Daoy (cell line): Measurements from ENCODE around the gene HPN. TPM values are rescaled to one million over a fixed set of nuclear protein-coding genes. Genes with fewer than 3 reads are reported as not detected.
"Not testable (repeated sequence)": the region's sequence is repeated elsewhere in the genome, so short reads cannot be mapped to it uniquely, and the experiment has no call there.

Source experiments
- DNase-seq: peaks from one replicate; pipeline ENCODE4 v3.0.0-alpha.2; 2015; ENCODE audit warnings: low read depth
- total RNA-seq: library from RNA; depleted of rRNA; stranded (reverse); fragments of >200 nt; shearing (Covaris generic); gene quantifications from 2 replicates; pipeline ENCODE4 v1.2.3, GENCODE V29; 2014

HPN gene
- total RNA-seq, 1 experiment from 2014 or later = not detected

DNA sequence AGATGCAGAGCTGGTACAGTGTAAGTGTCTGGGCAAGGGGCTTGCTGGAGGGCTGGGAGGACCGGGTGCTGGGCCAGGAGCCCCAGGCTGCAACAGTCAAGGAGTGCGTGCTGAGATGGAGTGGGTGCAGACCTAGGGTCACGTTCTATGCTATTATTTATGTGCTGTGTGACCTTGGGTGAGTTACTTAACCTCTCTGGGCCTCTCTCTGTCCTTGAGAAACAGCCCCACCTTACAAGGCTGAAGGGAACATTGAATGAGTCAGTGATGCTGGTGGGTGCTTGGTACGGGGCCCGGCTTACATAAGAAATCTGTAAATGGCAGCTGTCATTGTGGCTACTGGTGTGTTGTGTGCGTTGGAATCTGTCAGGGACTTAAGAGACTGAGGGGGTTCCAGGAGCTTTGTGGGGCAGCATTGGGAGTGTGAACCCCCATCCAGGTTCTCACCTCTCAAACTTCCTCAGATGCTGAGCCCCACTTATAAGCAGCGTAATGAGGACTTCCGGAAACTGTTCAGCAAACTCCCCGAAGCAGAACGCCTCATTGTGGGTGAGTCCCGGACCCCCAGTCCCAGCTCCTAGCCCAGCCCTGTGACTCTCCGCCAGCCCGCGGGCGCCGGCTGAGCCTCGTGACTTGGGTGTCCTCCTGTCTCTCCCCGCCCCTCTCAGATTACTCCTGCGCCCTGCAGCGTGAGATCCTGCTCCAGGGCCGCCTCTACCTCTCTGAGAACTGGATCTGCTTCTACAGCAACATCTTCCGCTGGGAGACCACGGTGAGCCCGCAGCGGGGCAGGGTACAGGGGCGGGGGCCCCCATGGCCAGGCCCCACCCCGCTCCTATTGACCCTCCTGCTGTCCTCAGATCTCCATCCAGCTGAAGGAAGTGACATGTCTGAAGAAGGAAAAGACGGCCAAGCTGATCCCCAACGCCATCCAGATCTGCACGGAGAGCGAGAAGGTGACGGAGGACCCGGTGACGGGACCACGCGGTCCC, 31.8 kb upstream of the HPN start:
- no peak for DNase-seq

GRCh38 chr19:35011091-35011689, 30.3 kb upstream of the HPN start:
- DNase-seq = no peak

DNA sequence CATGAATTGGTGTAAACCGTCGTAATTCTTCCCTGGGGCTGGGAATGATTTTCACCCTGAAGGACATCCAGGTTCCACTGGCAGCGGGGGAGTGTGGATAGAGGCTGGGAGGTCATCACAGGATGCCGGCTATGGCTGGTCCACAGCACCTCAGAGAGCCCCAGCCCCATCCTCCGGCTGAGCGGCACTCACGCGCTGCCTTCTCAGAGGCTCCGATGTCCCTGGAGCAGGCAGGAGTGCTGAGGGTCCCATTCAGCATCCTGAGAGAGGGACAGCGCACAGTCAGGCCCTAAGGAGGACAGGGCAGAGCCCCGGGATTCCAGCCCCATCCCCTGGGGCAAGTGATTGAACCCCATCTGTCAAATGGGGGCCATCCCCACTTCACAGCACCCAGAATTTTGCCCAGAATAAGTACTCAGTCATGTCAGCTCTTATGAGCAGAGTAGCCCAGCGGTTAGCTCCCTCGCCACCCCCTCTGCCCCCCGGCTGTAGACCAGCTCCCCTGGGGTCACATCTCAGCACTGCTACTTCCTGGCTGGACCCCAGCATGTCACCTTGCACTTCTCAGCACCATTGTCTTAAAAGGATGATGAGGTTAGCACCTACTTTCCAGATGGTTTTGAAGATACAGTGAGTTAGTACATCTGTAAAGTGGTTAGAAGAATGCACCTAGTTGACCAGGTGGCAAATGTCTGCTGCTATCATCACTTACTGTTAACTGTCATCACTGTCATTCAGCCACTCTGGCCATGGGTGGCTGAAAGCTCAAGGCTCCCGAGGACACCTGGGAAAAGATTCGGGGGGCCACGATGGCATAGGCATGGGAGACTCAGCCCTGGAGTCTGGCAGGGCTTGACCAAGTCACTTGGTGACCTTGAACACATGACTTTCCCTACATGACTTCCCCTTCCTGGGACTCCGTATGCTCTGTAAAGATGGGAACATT, 29.5 kb upstream of the HPN start:
- no peak for DNase-seq

DNA sequence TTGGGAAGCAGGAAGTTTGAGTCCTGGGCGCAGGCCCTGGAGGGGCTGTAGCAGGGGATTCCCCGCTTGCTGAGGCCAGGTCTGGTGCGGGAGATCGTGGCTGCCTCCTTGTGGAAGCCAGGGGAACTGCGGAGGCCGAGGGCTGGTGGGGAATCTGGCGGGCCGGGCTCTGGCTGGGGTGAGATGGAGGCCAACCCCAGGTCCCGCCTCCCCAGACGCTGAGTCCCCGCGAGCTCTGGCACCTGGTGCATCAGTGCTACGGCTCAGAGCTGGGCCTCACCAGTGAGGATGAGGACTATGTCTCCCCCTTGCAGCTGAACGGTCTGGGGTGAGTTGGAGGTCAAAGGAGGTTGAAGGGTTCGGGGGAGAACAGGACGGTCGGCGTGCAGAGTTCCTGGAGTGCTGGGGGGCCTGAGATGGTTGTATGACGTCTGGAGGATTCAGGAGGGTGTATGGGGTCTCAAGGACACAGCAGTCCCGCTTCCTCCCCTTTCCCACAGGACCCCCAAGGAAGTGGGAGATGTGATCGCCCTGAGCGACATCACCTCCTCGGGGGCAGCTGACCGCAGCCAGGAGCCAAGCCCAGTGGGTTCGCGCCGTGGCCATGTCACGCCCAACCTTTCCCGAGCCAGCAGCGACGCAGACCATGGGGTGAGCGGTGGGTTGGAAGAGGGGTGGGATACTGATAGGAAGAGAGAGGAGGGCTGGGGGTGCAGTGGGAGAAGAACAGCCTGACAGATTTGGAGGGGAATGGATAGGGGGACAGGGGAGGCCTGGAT, 28.3 kb upstream of the HPN start:
- DNase-seq = peak; percentile 73

- no peak for DNase-seq
These were observed 27.4 kb upstream of the HPN start for GRCh38 chr19:35013820-35014754.

DNA sequence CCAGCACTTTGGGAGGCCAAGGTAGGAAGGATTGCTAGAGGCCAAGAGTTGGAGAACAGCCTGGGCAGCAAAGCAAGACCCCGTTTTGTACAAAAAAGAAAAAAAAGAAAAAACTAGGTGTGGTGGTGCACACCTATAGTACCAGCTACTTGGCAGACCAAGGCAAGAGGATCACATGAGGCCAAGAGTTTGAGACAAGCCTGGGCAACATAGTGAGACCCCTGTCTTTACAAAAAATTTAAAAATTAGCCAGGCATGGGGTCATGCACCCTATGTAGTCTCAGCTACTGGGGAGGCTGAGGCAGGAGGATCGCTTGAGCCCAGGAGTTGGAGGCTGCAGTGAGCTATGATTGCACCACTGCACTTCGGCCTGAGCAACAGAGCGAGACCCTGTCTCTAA, 26.7 kb upstream of the HPN start:
- not testable (repeated sequence) for DNase-seq

GRCh38 chr19:35015270-35015953, 26.1 kb upstream of the HPN start:
- peak; percentile 41 for DNase-seq

DNA sequence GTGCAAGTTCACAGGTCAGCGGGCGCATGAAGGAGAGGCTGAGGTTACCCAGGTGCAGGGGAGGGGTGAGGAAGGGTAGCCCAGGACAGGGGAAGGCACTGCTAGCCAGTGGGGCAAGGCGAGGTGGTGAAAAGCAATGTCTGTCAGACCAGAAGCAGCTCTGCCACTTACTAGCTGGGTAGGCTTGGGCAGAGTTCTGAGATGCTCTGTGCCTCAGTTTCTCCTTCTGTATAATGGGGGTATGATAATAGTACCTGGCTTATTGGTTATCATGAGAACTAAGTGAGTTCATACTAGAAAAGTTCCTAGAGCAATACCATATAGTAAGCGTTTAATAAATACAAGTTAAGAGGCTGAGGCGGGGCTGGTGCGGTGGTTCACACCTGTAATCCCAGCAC, 25.6 kb upstream of the HPN start:
- DNase-seq = no peak

DNA sequence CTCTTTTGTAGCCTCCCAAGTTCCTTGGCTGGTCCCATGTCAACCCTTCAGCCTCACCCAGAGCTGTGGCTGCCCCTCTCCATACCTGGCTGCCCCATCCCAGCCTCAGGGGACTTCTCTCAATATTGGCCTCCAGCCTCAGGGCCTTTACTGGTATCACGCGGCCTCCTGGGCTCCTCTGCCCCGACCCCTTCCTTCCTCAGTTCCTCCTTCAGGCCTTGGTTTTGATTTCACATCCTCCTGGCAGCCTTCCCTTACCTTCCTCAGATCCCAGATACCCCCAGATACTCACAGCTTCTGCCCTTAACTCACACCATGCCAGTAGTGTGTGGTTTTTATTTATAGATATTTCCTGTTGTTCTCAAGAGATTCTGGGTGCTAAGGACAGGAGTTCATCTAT, 24.0 kb upstream of the HPN start:
- DNase-seq = no peak

DNA sequence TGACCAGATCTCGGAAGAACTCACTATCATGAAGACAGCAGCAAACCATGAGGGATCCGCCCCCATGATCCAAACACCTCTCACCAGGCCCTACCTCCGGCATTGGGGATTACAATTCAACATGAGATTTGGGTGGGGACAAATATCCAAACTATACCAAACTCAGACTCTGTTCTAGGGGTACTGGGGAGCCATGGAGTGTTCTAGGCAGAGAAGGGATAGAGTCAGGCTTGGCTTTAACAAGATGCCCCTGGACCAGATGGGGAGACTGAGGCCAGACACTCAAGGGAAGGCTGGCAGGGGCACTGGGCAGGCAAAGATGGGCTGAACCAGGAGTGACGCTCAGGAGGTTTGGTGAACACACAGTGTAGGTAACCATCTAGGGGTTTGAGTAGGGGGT, 23.1 kb upstream of the HPN start:
- DNase-seq = no peak

- DNase-seq = no peak
These were observed 22.4 kb upstream of the HPN start for GRCh38 chr19:35019144-35019543.

- DNase-seq = no peak
These were observed 20.5 kb upstream of the HPN start for GRCh38 chr19:35021016-35021415.

GRCh38 chr19:35021596-35021995, 19.9 kb upstream of the HPN start:
- DNase-seq = no peak

DNA sequence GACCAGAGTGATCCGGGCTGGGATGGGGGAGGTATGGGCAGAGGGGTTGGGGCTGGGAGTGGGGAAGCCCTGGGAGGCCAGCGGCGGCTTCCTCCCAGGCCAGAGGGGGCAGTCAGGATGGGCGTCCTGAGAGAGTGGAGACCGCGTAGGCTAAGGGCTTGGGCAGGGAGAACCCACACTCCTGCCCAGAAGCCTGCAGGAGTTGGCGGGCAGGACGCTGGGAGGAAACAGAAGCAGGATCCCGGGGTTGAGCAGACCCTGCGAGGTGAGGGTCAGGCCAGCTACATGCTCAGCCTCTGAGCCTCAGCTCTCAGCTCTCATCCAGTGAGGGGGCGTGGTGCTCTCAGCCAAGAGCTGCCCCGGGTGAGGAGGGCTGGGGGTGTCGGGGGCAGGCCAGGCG, 19.1 kb upstream of the HPN start:
- DNase-seq = no peak

- DNase-seq = no peak
These were observed 18.1 kb upstream of the HPN start for GRCh38 chr19:35023428-35023827.

DNA sequence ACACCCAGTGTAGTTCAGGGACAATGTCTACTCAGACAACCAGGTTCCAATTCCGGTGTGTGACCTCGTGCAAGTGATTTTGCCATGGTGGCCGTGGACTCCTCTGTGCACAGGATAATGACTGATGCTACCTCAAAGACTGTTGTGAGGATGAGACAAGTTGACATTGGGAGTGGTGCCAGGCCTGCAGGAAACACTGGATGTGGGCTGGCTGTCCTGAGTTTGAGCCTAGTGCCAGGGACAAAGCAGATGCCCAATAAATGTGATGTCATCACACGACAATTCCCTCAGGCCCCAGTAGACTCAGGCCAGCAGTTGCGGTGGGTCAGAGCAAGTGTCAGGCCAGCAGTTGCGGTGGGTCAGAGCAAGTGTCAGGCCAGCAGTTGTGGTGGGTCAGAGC, 17.4 kb upstream of the HPN start:
- DNase-seq = no peak

DNA sequence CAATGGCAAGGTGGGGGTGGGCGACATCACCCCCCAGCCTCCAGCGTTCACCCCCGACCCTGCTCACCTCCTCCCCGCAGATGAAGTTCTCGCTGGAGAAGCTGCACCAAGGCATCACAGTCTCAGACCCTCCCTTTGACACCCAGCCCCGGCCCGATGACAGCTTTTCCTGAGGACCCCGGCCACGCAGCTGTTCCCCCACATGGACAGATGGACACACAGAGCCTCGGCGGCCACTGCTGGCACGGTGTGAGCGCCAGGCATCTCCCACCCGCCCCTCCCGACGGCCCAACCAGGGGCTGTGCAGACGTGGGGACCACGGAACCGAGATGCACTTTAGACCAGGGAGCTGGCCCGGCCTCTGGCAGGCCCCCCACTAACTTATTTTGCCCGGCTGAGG, 15.6 kb upstream of the HPN start:
- DNase-seq = no peak

DNA sequence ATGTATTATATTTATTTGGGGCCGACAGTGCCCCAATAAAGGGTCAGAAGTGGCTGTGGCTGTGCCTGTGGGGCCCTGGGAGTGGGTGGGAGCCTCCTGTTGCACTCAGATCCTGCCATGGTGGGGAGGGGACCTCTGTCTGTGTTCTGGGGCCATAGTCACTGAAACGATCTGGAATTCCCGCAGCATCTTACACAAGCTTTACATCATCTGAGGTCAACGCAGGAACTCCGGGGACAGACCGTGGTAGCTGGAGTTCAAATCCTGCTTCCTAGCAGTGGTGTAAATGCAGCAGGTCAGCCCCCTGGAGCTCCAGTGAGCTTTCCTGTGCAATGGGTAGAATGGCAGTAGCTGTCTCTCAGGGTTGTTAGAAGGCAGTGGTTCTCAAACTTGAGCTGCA, 15.1 kb upstream of the HPN start:
- DNase-seq = no peak

DNA sequence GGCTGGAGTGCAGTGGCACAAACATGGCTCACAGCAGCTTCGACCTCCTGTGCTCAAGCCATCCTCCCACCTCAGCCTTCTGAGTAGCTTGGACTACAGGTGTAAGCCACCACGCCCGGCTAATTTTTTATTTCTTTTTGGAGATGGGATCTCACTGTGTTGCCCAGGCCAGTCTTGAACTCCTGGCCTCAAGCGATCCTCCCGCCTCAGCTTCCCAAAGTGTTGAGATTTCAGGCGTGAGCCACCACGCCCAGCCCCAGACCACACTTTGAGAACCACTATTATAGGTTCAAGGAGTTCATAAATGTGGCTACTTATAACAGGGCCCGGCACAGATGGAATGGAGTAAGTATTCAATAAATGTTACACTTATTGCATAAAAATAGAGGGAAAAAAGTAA, 14.5 kb upstream of the HPN start:
- no peak for DNase-seq
